HepG2 (cell line): ENCODE results near the gene ART5. TPM values are rescaled to one million over a fixed set of nuclear protein-coding genes. Genes with fewer than 3 reads are reported as not detected.
"Not testable (repeated sequence)": the region's sequence is repeated elsewhere in the genome, so short reads cannot be mapped to it uniquely, and the experiment has no call there.

ENCODE experiments used
- ATAC-seq: fragments of 200-7000 bp; cut with Tn5 transposase; 3 replicates; pipeline ENCODE4 v1.9.1; 2020; ENCODE audit warnings: mild to moderate bottlenecking, moderate library complexity
- BruUV-seq: library from RNA; stranded (reverse); fragments of 400-500 nt; replicated peaks from 2 replicates; lab custom pipeline; 2021; lab: Mats Ljungman, UMichigan
- CTCF ChIA-PET: fragments of 300-600 bp; formaldehyde crosslinking; extraction: SDS; loops from one replicate; lab custom pipeline; 2021; ENCODE audit warnings: low total read pairs, inconsistent platforms, low intra/inter-chr PET ratio; lab: Yijun Ruan, JAX
- POLR2A ChIA-PET: fragments of 350-600 bp; sonication (Branson Sonifier 250); formaldehyde crosslinking; loops from one replicate; lab custom pipeline; 2020; ENCODE audit warnings: antibody characterized with exemption, inconsistent platforms; lab: Yijun Ruan, JAX
- DNase-seq: peaks from one replicate; pipeline ENCODE4 v3.0.0-alpha.2; 2015; ENCODE audit warnings: low spot score
- FAIRE-seq: peaks from 3 replicates; lab custom pipeline; 2011; peaks lifted over from hg19 to GRCh38; lab: Jason Lieb, UNC
- H2AFZ ChIP-seq: one replicate; pipeline ENCODE4 v1.6.1; 2011; ENCODE audit warnings: low read length, inconsistent platforms
- H3K27ac ChIP-seq: fragments of 300-600 bp; 3 replicates; pipeline ENCODE4 v1.8.0; 2011; ENCODE audit warnings: mixed run types, mild to moderate bottlenecking, mixed read lengths, low read length, inconsistent platforms; ENCODE audit not compliant: insufficient read depth; ENCODE audit errors: extremely low read length
- H3K27me3 ChIP-seq, 2 experiments: fragments of 200-600 bp in 1 of 2; 2 replicates in 1 of 2; 3 replicates in 1 of 2; pipeline versions ENCODE4 v1.6.0 to v1.8.0; 2011; ENCODE audit warnings: low read length in 2 of 2, mild to moderate bottlenecking in 2 of 2, moderate library complexity in 2 of 2, inconsistent platforms in 1 of 2; ENCODE audit not compliant: insufficient read depth in 2 of 2, control insufficient read depth in 1 of 2
- H3K36me3 ChIP-seq, 2 experiments: fragments of 200-600 bp in 1 of 2; replicated peaks in 1 of 2; 2 replicates in 1 of 2; 3 replicates in 1 of 2; pipeline versions ENCODE4 v1.5.1 to v1.8.0; 2011; ENCODE audit warnings: low read length in 2 of 2, inconsistent platforms in 1 of 2; ENCODE audit not compliant: insufficient read depth in 2 of 2, control insufficient read depth in 1 of 2
- H3K4me1 ChIP-seq: 2 replicates; pipeline ENCODE4 v1.5.1; 2012; ENCODE audit warnings: low read length, inconsistent platforms; ENCODE audit not compliant: insufficient read depth
- H3K4me2 ChIP-seq: 2 replicates; pipeline ENCODE4 v1.6.0; 2011; ENCODE audit warnings: low read depth, low read length, inconsistent platforms
- H3K4me3 ChIP-seq, 3 experiments: fragments of 200-600 bp in 1 of 3; sonication (generic), shearing (Covaris generic) in 1 of 3; replicated peaks in 1 of 3; 2 replicates each; pipeline ENCODE4 v1.5.1; 2011 to 2016; ENCODE audit warnings: low read length in 3 of 3, inconsistent platforms in 2 of 3, low read depth in 2 of 3, mild to moderate bottlenecking in 2 of 3, control low read depth in 1 of 3, mixed read lengths in 1 of 3; ENCODE audit not compliant: insufficient read depth in 1 of 3
- H3K79me2 ChIP-seq: one replicate; pipeline ENCODE4 v1.6.1; 2011; ENCODE audit warnings: low read length, inconsistent platforms; ENCODE audit not compliant: insufficient read depth
- H3K9ac ChIP-seq: 2 replicates; pipeline ENCODE4 v1.6.0; 2011; ENCODE audit warnings: mild to moderate bottlenecking, low read depth, low read length, inconsistent platforms; ENCODE audit not compliant: insufficient read depth
- H3K9me3 ChIP-seq: 2 replicates; pipeline ENCODE4 v1.5.1; 2012; ENCODE audit warnings: mild to moderate bottlenecking, low read length
- H4K20me1 ChIP-seq: 2 replicates; pipeline ENCODE4 v1.6.0; 2011; ENCODE audit warnings: inconsistent platforms, mild to moderate bottlenecking, low read length, moderate library complexity; ENCODE audit not compliant: insufficient read depth
- ATF7-NPFF ChIP-seq: sonication (generic); formaldehyde crosslinking; IDR thresholded peaks from 2 replicates; pipeline ENCODE4 v1.8.1; 2023; ENCODE audit warnings: mild to moderate bottlenecking, low read depth, missing genetic modification reagents, moderate library complexity
- CSRNP2 ChIP-seq: sonication (generic); formaldehyde crosslinking; conservative IDR thresholded peaks from 2 replicates; pipeline ENCODE4 v1.8.0; 2022; ENCODE audit warnings: low read depth, missing genetic modification reagents
- TRIM24 ChIP-seq: sonication (generic); formaldehyde crosslinking; IDR thresholded peaks from 2 replicates; pipeline ENCODE4 v1.8.0; 2022; ENCODE audit warnings: mild to moderate bottlenecking, missing genetic modification reagents
- ZNF121 ChIP-seq: sonication (generic); formaldehyde crosslinking; IDR thresholded peaks from 2 replicates; pipeline ENCODE4 v1.5.0; 2020; ENCODE audit warnings: mild to moderate bottlenecking, missing genetic modification reagents
- ZNF770 ChIP-seq: sonication (generic); formaldehyde crosslinking; IDR thresholded peaks from 2 replicates; pipeline ENCODE4 v1.5.0; 2020; ENCODE audit warnings: mild to moderate bottlenecking, missing genetic modification reagents
- WGBS: methylation state at CpG from one replicate; pipeline ENCODE4 v1.1.6; 2017; ENCODE audit warnings: low lambda C conversion rate; 5-methylcytosine and 5-hydroxymethylcytosine counted together
- in situ Hi-C: cut with HindIII; loops from 2 replicates; pipeline ENCODE4 v1.10.0; 2017; ENCODE audit warnings: low pct_unique_long_range_greater_than_20kb; ENCODE audit not compliant: extremely low pct_ligation_motif_present
- intact Hi-C: fragments of 100-400 bp; cut with micrococcal nuclease; formaldehyde crosslinking; loops from one replicate; pipeline ENCODE4 v1.10.0; 2022; ENCODE audit not compliant: unreplicated experiment
- polyA plus RNA-seq, 8 experiments: library from polyadenylated mRNA; depleted of rRNA in 3 of 8; stranded (reverse) in 7 of 8; unstranded in 1 of 8; fragments of >200 nt; fragmentation: Illumina TruSeq in 4 of 8; extraction: Trizol in 4 of 8; gene quantifications; 2 replicates each; pipeline versions ENCODE4 v1.2.1 to v1.2.3, GENCODE V29; 2011 to 2016; ENCODE audit warnings: low read depth in 4 of 8, missing spikeins in 1 of 8, mixed read lengths in 1 of 8; ENCODE audit not compliant: insufficient read depth in 1 of 8
- total RNA-seq, 5 experiments: library from RNA; depleted of rRNA; stranded (reverse); fragments of >200 nt; fragmentation: Illumina TruSeq; extraction: Trizol; gene quantifications; 2 replicates each; pipeline ENCODE4 v1.2.3, GENCODE V29; 2016; ENCODE audit warnings: low read depth in 1 of 5

ART5 gene
- total and polyA plus RNA-seq, 2 of the 13 experiments (the other 11 are each of a cell fraction or from before 2014, with no cell fraction given): 0.55 to 0.93 TPM

- ChIA-PET POLR2A (no interaction called here), CTCF (no interaction called here)
- Histone ChIP-seq H3K4me2 (no peak overlapping the region), H3K4me1 (no peaks in the 10 kb centered on the region), H3K4me3 (no peak overlapping the region), H2AFZ (no peak overlapping the region), H3K36me3 (no peaks in the 10 kb centered on the region), H4K20me1 (no peaks in the 10 kb centered on the region), H3K9me3 (no peaks in the 10 kb centered on the region), H3K27ac (no peak overlapping the region), H3K79me2 (no peaks in the 10 kb centered on the region), H3K27me3 (peaks cover 3 to 37% of the 10 kb centered on the region in 2 experiments; a peak in 4 of 5 replicates), H3K9ac (no peak overlapping the region)
- WGBS: 66% methylated on average over 8 of the region's 8 CpGs
- no peak for DNase-seq
- TF ChIP-seq TRIM24 (no peak), ATF7-NPFF (CRISPR knock-in tag) (no peak), CSRNP2 (CRISPR knock-in tag) (no peak)
- BruUV-seq: no TSS peak
- intact Hi-C loops: no loop called here
- FAIRE-seq: no peak
- in situ Hi-C loops: no loop called here
- no peak for ATAC-seq
Observed at GRCh38 chr11:3658252-3658651, 16.5 kb upstream of the ART5 start.

DNA sequence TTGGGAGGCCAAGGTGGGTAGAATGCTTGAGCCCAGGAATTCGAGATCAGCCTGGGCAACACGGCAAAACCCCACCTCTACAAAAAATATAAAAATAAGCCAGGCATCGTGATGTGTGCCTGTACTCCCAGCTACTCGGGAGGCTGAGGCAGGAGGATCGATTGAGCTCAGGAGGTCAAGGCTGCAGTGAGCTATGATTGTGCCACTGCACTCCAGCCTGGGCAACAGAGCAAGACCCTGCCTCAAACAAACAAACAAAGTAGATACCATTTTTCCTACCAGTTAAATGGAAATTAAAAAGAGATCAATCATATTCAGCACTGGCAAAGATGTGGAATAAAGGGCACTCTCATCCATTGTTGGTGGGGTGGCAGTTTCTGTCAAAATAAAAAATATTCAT, 15.5 kb upstream of the ART5 start:
- H3K4me2 ChIP-seq, H4K20me1 ChIP-seq, in situ Hi-C loops, BruUV-seq, H3K27ac ChIP-seq, CTCF ChIA-PET, H3K79me2 ChIP-seq, H3K4me3 ChIP-seq, DNase-seq, H3K4me1 ChIP-seq, H2AFZ ChIP-seq, H3K9ac ChIP-seq, ATAC-seq, H3K36me3 ChIP-seq, H3K9me3 ChIP-seq, intact Hi-C loops, POLR2A ChIA-PET, FAIRE-seq: not testable (repeated sequence)
- peaks cover 3 to 37% of the 10 kb centered on the region in 2 experiments; a peak in 4 of 5 replicates for H3K27me3 ChIP-seq
- WGBS: 3% methylated on average over 5 of the region's 5 CpGs
- TF ChIP-seq ZNF770 (CRISPR knock-in tag): peak; percentile 83
- peak; percentile 85 for TF ChIP-seq ZNF121 (CRISPR knock-in tag)
